GM12878 (cell line): ENCODE results near the gene CACNA2D1. TPM values are rescaled to one million over a fixed set of nuclear protein-coding genes. Genes with fewer than 3 reads are reported as not detected.

Experiments used
- ATAC-seq: fragments of 200-7000 bp; cut with Tn5 transposase; 3 replicates; pipeline ENCODE4 v1.9.1; 2020; ENCODE audit warnings: mild to moderate bottlenecking, moderate library complexity
- BruUV-seq: library from RNA; stranded (reverse); fragments of 400-500 nt; replicated peaks from 2 replicates; lab custom pipeline; 2021; lab: Mats Ljungman, UMichigan
- CTCF ChIA-PET: fragments of 300-600 bp; sonication (Branson Sonifier 250); formaldehyde crosslinking; extraction: SDS; loops from one replicate; lab custom pipeline; 2021; ENCODE audit warnings: inconsistent platforms; lab: Yijun Ruan, JAX
- POLR2A ChIA-PET: fragments of 350-600 bp; formaldehyde crosslinking; extraction: SDS; loops from one replicate; lab custom pipeline; 2021; ENCODE audit warnings: inconsistent platforms; lab: Charles Lee
- RAD21 ChIA-PET: fragments of 300-600 bp; sonication (Branson Sonifier 250); formaldehyde crosslinking; loops from one replicate; lab custom pipeline; 2023; ENCODE audit warnings: antibody characterized with exemption; ENCODE audit not compliant: unreplicated experiment; lab: Charles Lee
- SMC1A ChIA-PET: fragments of 300-600 bp; sonication (Branson Sonifier 250); formaldehyde crosslinking; loops from one replicate; lab custom pipeline; 2023; ENCODE audit not compliant: unreplicated experiment, uncharacterized antibody; lab: Charles Lee
- DNase-seq: peaks from one replicate; pipeline ENCODE4 v3.0.0-alpha.2; 2011; ENCODE audit warnings: low read depth, low spot score
- FAIRE-seq: peaks from 3 replicates; lab custom pipeline; 2011; peaks lifted over from hg19 to GRCh38; lab: Jason Lieb, UNC
- H2AFZ ChIP-seq: 2 replicates; pipeline ENCODE4 v1.6.0; 2011; ENCODE audit warnings: low read depth, low read length, control low read depth; ENCODE audit not compliant: control insufficient read depth
- H3K27ac ChIP-seq: 2 replicates; pipeline ENCODE4 v1.5.1; 2011; ENCODE audit warnings: control low read depth; ENCODE audit not compliant: control insufficient read depth, insufficient read depth
- H3K27me3 ChIP-seq, 2 experiments: replicated peaks in 1 of 2; 2 replicates each; pipeline versions ENCODE4 v1.6.0 to v1.6.1; 2011; ENCODE audit warnings: low read length in 1 of 2; ENCODE audit not compliant: control insufficient read depth in 2 of 2, insufficient read depth in 2 of 2
- H3K36me3 ChIP-seq, 2 experiments: 2 replicates each; pipeline ENCODE4 v1.5.1; 2011; ENCODE audit warnings: low read length in 1 of 2; ENCODE audit not compliant: control insufficient read depth in 2 of 2, insufficient read depth in 2 of 2
- H3K4me1 ChIP-seq: 2 replicates; pipeline ENCODE4 v1.6.1; 2011; ENCODE audit warnings: mild to moderate bottlenecking, low read length, moderate library complexity, mixed read lengths; ENCODE audit not compliant: control insufficient read depth, insufficient read depth
- H3K4me2 ChIP-seq: 2 replicates; pipeline ENCODE4 v1.6.0; 2011; ENCODE audit warnings: control low read depth; ENCODE audit not compliant: control insufficient read depth, insufficient read depth
- H3K4me3 ChIP-seq: fragments of 200-600 bp; sonication (generic); 2 replicates; pipeline ENCODE4 v1.5.1; 2016
- H3K79me2 ChIP-seq: 2 replicates; pipeline ENCODE4 v1.6.0; 2011; ENCODE audit warnings: low read length; ENCODE audit not compliant: control insufficient read depth, insufficient read depth
- H3K9ac ChIP-seq: 2 replicates; pipeline ENCODE4 v1.8.0; 2011; ENCODE audit warnings: low read length, control low read depth, mixed read lengths; ENCODE audit not compliant: control insufficient read depth, insufficient read depth
- H3K9me3 ChIP-seq: replicated peaks from 3 replicates; pipeline ENCODE4 v1.5.1; 2011; ENCODE audit warnings: mild to moderate bottlenecking, low read length; ENCODE audit not compliant: control insufficient read depth, insufficient read depth
- H4K20me1 ChIP-seq: 2 replicates; pipeline ENCODE4 v1.6.0; 2011; ENCODE audit not compliant: control insufficient read depth, insufficient read depth
- FOXK2 ChIP-seq: fragments of 450-650 bp; IDR thresholded peaks from 2 replicates; pipeline ENCODE4 v1.6.1; 2017; ENCODE audit warnings: mild to moderate bottlenecking, moderate library complexity
- PML ChIP-seq: IDR thresholded peaks from 2 replicates; pipeline ENCODE4 v1.6.1; 2012; ENCODE audit warnings: low read length, inconsistent platforms
- WGBS: methylation state at CpG from one replicate; pipeline ENCODE4 v1.1.6; 2016; ENCODE audit warnings: low lambda C conversion rate; ENCODE audit not compliant: insufficient replicate concordance, insufficient coverage; ENCODE audit errors: missing lambda C conversion rate; 5-methylcytosine and 5-hydroxymethylcytosine counted together
- in situ Hi-C: fragments of 300-500 bp; cut with MboI; formaldehyde crosslinking; loops from 9 replicates; pipeline ENCODE4 v1.14.3; 2018; ENCODE audit warnings: mixed read lengths
- intact Hi-C: fragments of 100-400 bp; cut with micrococcal nuclease; formaldehyde crosslinking; loops from one replicate; pipeline ENCODE4 v1.14.2; 2022; ENCODE audit not compliant: unreplicated experiment
- polyA plus RNA-seq, 11 experiments: library from polyadenylated mRNA; depleted of rRNA in 4 of 11; unstranded in 6 of 11; stranded (reverse) in 5 of 11; fragments of >200 nt; fragmentation: Nextera tagmentation in 4 of 11; fragmentation: Illumina TruSeq in 1 of 11; extraction: Ambion mirVana in 4 of 11; extraction: Trizol in 1 of 11; gene quantifications; 1 replicate in 1 of 11; 2 replicates in 10 of 11; pipeline versions ENCODE4 v1.2.1 to v1.2.3, GENCODE V29; 2011 to 2016; ENCODE audit warnings: inconsistent platforms in 2 of 11, missing spikeins in 2 of 11, low read depth in 1 of 11
- total RNA-seq, 4 experiments: library from RNA; depleted of rRNA in 3 of 4; stranded (reverse); fragments of >200 nt in 3 of 4; fragmentation: Illumina TruSeq in 1 of 4; extraction: Trizol in 1 of 4; gene quantifications; 2 replicates each; pipeline versions ENCODE4 v1.2.1 to v1.2.3, GENCODE V29; 2013 to 2021
- TF ChIP-seq, protein P1 (sequence below): fragments of 450-650 bp; IDR thresholded peaks from 2 replicates; pipeline ENCODE4 v1.6.1; 2017; ENCODE audit warnings: antibody characterized with exemption, mild to moderate bottlenecking, moderate library complexity
- TF ChIP-seq, protein P2 (sequence below): IDR thresholded peaks from 2 replicates; pipeline ENCODE4 v1.6.1; 2012; ENCODE audit warnings: mild to moderate bottlenecking, low read depth, low read length

The CACNA2D1 gene
- total and polyA plus RNA-seq, 10 of the 15 experiments (the other 5 are each of a cell fraction or from before 2014, with no cell fraction given) = 0.14 to 14.8 (median 0.97) TPM

DNA sequence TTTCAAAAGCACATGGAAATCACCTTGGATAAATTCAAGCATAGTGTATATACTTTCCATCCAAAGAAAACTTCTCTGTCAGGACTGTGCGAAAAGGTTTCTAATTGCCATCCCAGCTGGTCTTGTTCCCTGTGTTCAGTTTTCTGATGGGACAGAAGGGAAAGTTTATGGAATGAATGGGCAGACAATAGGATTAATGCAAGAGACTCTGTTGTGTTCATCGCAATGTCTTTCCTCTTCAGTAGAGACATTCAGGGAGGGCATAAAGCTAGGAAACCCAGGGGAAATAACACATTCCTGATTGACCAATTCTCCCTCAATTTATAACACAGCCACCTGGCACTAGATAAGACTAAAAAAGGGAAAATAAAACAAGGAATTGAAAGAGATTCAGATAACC lies 78.9 kb downstream of the CACNA2D1 start:
- BruUV-seq = no TSS peak
- WGBS = 26% methylated on average over 2 of the region's 2 CpGs
- in situ Hi-C loops (no loop called here), intact Hi-C loops (no loop called here)
- Histone ChIP-seq H3K4me1 (no peaks in the 10 kb centered on the region), H3K4me2 (no peak overlapping the region), H3K27me3 (no peaks in the 10 kb centered on the region), H3K27ac (no peak overlapping the region), H4K20me1 (no peaks in the 10 kb centered on the region), H3K4me3 (no peak overlapping the region), H3K9me3 (no peaks in the 10 kb centered on the region), H3K9ac (no peak overlapping the region)
- ChIA-PET CTCF (interaction anchor here (0.7 to 1.6 kb wide), 3 partner anchors 14 to 125 kb away, joined by 3 read pairs; no protein-coding TSS in a partner anchor), RAD21 (interaction anchor here (1.0 to 1.7 kb wide), 4 partner anchors 12 to 117 kb away, joined by 3 to 7 read pairs (median 4); no protein-coding TSS in a partner anchor), SMC1A (interaction anchor here (1.2 to 2.5 kb wide), 7 partner anchors 9 to 133 kb away, joined by 3 to 13 read pairs (median 5); no protein-coding TSS in a partner anchor), POLR2A (interaction anchor here (0.7 to 1.6 kb wide), 2 partner anchors 20 to 24 kb away, joined by 3 to 5 read pairs; no protein-coding TSS in a partner anchor)
- FAIRE-seq = no peak
- no peak for TF ChIP-seq PML
- TF ChIP-seq, protein P1, sequence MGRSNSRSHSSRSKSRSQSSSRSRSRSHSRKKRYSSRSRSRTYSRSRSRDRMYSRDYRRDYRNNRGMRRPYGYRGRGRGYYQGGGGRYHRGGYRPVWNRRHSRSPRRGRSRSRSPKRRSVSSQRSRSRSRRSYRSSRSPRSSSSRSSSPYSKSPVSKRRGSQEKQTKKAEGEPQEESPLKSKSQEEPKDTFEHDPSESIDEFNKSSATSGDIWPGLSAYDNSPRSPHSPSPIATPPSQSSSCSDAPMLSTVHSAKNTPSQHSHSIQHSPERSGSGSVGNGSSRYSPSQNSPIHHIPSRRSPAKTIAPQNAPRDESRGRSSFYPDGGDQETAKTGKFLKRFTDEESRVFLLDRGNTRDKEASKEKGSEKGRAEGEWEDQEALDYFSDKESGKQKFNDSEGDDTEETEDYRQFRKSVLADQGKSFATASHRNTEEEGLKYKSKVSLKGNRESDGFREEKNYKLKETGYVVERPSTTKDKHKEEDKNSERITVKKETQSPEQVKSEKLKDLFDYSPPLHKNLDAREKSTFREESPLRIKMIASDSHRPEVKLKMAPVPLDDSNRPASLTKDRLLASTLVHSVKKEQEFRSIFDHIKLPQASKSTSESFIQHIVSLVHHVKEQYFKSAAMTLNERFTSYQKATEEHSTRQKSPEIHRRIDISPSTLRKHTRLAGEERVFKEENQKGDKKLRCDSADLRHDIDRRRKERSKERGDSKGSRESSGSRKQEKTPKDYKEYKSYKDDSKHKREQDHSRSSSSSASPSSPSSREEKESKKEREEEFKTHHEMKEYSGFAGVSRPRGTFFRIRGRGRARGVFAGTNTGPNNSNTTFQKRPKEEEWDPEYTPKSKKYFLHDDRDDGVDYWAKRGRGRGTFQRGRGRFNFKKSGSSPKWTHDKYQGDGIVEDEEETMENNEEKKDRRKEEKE = no peak
- no peak for TF ChIP-seq FOXK2
- TF ChIP-seq, protein P2, sequence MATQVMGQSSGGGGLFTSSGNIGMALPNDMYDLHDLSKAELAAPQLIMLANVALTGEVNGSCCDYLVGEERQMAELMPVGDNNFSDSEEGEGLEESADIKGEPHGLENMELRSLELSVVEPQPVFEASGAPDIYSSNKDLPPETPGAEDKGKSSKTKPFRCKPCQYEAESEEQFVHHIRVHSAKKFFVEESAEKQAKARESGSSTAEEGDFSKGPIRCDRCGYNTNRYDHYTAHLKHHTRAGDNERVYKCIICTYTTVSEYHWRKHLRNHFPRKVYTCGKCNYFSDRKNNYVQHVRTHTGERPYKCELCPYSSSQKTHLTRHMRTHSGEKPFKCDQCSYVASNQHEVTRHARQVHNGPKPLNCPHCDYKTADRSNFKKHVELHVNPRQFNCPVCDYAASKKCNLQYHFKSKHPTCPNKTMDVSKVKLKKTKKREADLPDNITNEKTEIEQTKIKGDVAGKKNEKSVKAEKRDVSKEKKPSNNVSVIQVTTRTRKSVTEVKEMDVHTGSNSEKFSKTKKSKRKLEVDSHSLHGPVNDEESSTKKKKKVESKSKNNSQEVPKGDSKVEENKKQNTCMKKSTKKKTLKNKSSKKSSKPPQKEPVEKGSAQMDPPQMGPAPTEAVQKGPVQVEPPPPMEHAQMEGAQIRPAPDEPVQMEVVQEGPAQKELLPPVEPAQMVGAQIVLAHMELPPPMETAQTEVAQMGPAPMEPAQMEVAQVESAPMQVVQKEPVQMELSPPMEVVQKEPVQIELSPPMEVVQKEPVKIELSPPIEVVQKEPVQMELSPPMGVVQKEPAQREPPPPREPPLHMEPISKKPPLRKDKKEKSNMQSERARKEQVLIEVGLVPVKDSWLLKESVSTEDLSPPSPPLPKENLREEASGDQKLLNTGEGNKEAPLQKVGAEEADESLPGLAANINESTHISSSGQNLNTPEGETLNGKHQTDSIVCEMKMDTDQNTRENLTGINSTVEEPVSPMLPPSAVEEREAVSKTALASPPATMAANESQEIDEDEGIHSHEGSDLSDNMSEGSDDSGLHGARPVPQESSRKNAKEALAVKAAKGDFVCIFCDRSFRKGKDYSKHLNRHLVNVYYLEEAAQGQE = no peak
- TF ChIP-seq, all 136 proteins: peak for 0
- ATAC-seq (no peak), DNase-seq (no peak)
- Histone ChIP-seq H2AFZ (no peak overlapping the region), H3K36me3 (no peaks in the 10 kb centered on the region), H3K79me2 (no peaks in the 10 kb centered on the region)
